GM19238 (cell line): ENCODE measurements around the gene ATP10B.
"Not testable (repeated sequence)": the region's sequence is repeated elsewhere in the genome, so short reads cannot be mapped to it uniquely, and the experiment has no call there.

Source experiments
- DNase-seq: peaks from one replicate; pipeline ENCODE4 v3.0.0; 2011; ENCODE audit warnings: low spot score; ENCODE audit not compliant: insufficient read length

ATP10B gene

GRCh38 chr5:160831801-160832200, 20.2 kb downstream of the ATP10B start:
- no peak for DNase-seq

- no peak for DNase-seq
Measured at GRCh38 chr5:160824301-160825001, 27.6 kb downstream of the ATP10B start.

GRCh38 chr5:160812996-160813395, 39.0 kb downstream of the ATP10B start:
- DNase-seq: not testable (repeated sequence)

- no peak for DNase-seq
Measured at GRCh38 chr5:160805376-160805775, 46.6 kb downstream of the ATP10B start.

GRCh38 chr5:160802592-160802991, 49.4 kb downstream of the ATP10B start:
- DNase-seq: no peak

- DNase-seq: no peak
Measured at GRCh38 chr5:160800375-160801275, 51.4 kb downstream of the ATP10B start.

GRCh38 chr5:160799184-160799583, 52.8 kb downstream of the ATP10B start:
- peak; percentile 1 for DNase-seq

- no peak for DNase-seq
Measured at GRCh38 chr5:160797020-160797419, 55.0 kb downstream of the ATP10B start.

GRCh38 chr5:160793530-160793899, 58.5 kb downstream of the ATP10B start:
- DNase-seq: no peak

- no peak for DNase-seq
Measured at GRCh38 chr5:160792732-160793529, 59.1 kb downstream of the ATP10B start.

GRCh38 chr5:160792281-160792680, 59.7 kb downstream of the ATP10B start:
- no peak for DNase-seq

- DNase-seq: no peak
Measured at GRCh38 chr5:160789219-160789859, 62.7 kb downstream of the ATP10B start.

- DNase-seq: no peak
Measured at GRCh38 chr5:160788102-160788660, 63.8 kb downstream of the ATP10B start.

GRCh38 chr5:160787240-160787639, 64.8 kb downstream of the ATP10B start:
- DNase-seq: no peak

GRCh38 chr5:160774666-160775315, 77.2 kb downstream of the ATP10B start:
- DNase-seq: no peak

GRCh38 chr5:160773646-160774410, 78.2 kb downstream of the ATP10B start:
- no peak for DNase-seq

GRCh38 chr5:160772854-160773253, 79.2 kb downstream of the ATP10B start:
- no peak for DNase-seq

- no peak for DNase-seq
Measured at GRCh38 chr5:160770718-160771117, 81.3 kb downstream of the ATP10B start.

- DNase-seq: no peak
Measured at GRCh38 chr5:160769301-160769700, 82.7 kb downstream of the ATP10B start.

GRCh38 chr5:160767062-160767461, 84.9 kb downstream of the ATP10B start:
- DNase-seq: no peak
